ENCODE data around the gene POM121C.
"Not testable (repeated sequence)": the region's sequence is repeated elsewhere in the genome, so short reads cannot be mapped to it uniquely, and the experiment has no call there.

DNA sequence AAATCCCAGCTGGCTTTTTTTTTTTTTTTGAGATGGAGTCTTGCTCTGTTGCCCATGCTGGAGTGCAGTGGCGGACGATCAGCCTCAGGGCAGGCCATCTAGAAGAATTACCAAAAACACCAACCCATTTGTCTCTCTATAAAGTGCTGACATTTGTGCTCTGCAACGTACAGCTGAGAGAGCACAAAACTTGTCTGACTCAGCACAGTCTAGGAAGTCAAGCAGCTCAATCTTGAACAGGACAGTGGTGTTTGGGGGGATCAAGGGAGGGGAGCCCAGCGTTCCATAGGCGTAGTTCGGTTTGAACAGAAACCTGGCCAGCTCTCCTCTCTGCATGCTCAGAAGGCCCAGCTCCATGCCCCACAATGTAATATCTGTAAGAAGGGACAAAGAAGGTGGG is 92.9 kb downstream of the POM121C start:
- not testable (repeated sequence) for TF ChIP-seq POLR2A (IDR thresholded peaks at IDR 0.05)
- TF ChIP-seq, protein P1, sequence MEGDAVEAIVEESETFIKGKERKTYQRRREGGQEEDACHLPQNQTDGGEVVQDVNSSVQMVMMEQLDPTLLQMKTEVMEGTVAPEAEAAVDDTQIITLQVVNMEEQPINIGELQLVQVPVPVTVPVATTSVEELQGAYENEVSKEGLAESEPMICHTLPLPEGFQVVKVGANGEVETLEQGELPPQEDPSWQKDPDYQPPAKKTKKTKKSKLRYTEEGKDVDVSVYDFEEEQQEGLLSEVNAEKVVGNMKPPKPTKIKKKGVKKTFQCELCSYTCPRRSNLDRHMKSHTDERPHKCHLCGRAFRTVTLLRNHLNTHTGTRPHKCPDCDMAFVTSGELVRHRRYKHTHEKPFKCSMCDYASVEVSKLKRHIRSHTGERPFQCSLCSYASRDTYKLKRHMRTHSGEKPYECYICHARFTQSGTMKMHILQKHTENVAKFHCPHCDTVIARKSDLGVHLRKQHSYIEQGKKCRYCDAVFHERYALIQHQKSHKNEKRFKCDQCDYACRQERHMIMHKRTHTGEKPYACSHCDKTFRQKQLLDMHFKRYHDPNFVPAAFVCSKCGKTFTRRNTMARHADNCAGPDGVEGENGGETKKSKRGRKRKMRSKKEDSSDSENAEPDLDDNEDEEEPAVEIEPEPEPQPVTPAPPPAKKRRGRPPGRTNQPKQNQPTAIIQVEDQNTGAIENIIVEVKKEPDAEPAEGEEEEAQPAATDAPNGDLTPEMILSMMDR (IDR thresholded peaks at IDR 0.05): not testable (repeated sequence)

Measured in lower leg skin (tissue), 3 donors.